NCI-H2107 treated with DMSO at 0.1 percent for 48 hours (cell line): ENCODE data around the gene COLEC12.

Experiments
- DNase-seq: peaks from one replicate; lab custom pipeline; 2025; ENCODE audit not compliant: unreplicated experiment; lab: John Stamatoyannopoulos, UW

The COLEC12 gene

GRCh38 chr18:500632-501405 lies at the start of gene COLEC12:
Gene COLEC12 (minus strand): TSS chr18:500701. CDS start chr18:500514, 187 bp downstream.
- no peak for DNase-seq

GRCh38 chr18:549967-550366 lies 49.5 kb upstream of the COLEC12 start:
- no peak for DNase-seq

- DNase-seq = no peak
These were observed 43.1 kb upstream of the COLEC12 start for GRCh38 chr18:543447-544078.

- DNase-seq = no peak
These were observed 33.6 kb upstream of the COLEC12 start for GRCh38 chr18:533995-534601.

GRCh38 chr18:532632-533031 lies 32.1 kb upstream of the COLEC12 start:
- no peak for DNase-seq

GRCh38 chr18:532018-532417 lies 31.5 kb upstream of the COLEC12 start:
- DNase-seq = no peak

GRCh38 chr18:527146-527545 lies 26.6 kb upstream of the COLEC12 start:
- DNase-seq = no peak

- DNase-seq = no peak
These were observed 26.2 kb upstream of the COLEC12 start for GRCh38 chr18:526681-527080.

- DNase-seq = no peak
These were observed 24.7 kb upstream of the COLEC12 start for GRCh38 chr18:525036-525797.

GRCh38 chr18:524466-524865 lies 24.0 kb upstream of the COLEC12 start:
- no peak for DNase-seq

- DNase-seq = no peak
These were observed 23.1 kb upstream of the COLEC12 start for GRCh38 chr18:523561-523960.

GRCh38 chr18:519019-519879 lies 18.7 kb upstream of the COLEC12 start:
- no peak for DNase-seq

GRCh38 chr18:518081-518480 lies 17.6 kb upstream of the COLEC12 start:
- no peak for DNase-seq

GRCh38 chr18:515838-516237 lies 15.3 kb upstream of the COLEC12 start:
- DNase-seq = no peak

- DNase-seq = no peak
These were observed 14.8 kb upstream of the COLEC12 start for GRCh38 chr18:515156-515815.

GRCh38 chr18:513826-514530 lies 13.5 kb upstream of the COLEC12 start:
- no peak for DNase-seq

- no peak for DNase-seq
These were observed 12.5 kb upstream of the COLEC12 start for GRCh38 chr18:512957-513356.

- no peak for DNase-seq
These were observed 8.3 kb upstream of the COLEC12 start for GRCh38 chr18:508835-509234.

- no peak for DNase-seq
These were observed 7.1 kb upstream of the COLEC12 start for GRCh38 chr18:507636-508035.
